Measurements from ENCODE around the gene SYNCRIP.
"Not testable (repeated sequence)": the region's sequence is repeated elsewhere in the genome, so short reads cannot be mapped to it uniquely, and the experiment has no call there.

Gene SYNCRIP

GRCh38 chr6:85593438-85594196 is 49.1 kb downstream of the SYNCRIP start, which contains the start of gene SNX14:
TSS of gene SNX14 (minus strand) at chr6:85593858. CDS start at chr6:85593718, 140 bp downstream.
- DNase-seq = peak; percentile 76

- no peak for DNase-seq
Observed at GRCh38 chr6:85592033-85592432, 50.7 kb downstream of the SYNCRIP start.

GRCh38 chr6:85591207-85591606 is 51.5 kb downstream of the SYNCRIP start:
- DNase-seq = no peak

GRCh38 chr6:85585741-85586140 is 56.9 kb downstream of the SYNCRIP start:
- no peak for DNase-seq

GRCh38 chr6:85582832-85583231 is 59.9 kb downstream of the SYNCRIP start:
- not testable (repeated sequence) for DNase-seq

- no peak for DNase-seq
Observed at GRCh38 chr6:85581572-85581971, 61.1 kb downstream of the SYNCRIP start.

- peak; percentile 2 for DNase-seq
Observed at GRCh38 chr6:85580878-85581267, 61.8 kb downstream of the SYNCRIP start.

GRCh38 chr6:85580118-85580877 is 62.4 kb downstream of the SYNCRIP start:
- DNase-seq = no peak

- DNase-seq = no peak
Observed at GRCh38 chr6:85579581-85579980, 63.1 kb downstream of the SYNCRIP start.

- DNase-seq = no peak
Observed at GRCh38 chr6:85576476-85576875, 66.2 kb downstream of the SYNCRIP start.

GRCh38 chr6:85574932-85575598 is 67.6 kb downstream of the SYNCRIP start:
- DNase-seq = no peak

GRCh38 chr6:85569323-85569722 is 73.4 kb downstream of the SYNCRIP start:
- no peak for DNase-seq

- DNase-seq = no peak
Observed at GRCh38 chr6:85568411-85568810, 74.3 kb downstream of the SYNCRIP start.

GRCh38 chr6:85565736-85566135 is 77.0 kb downstream of the SYNCRIP start:
- no peak for DNase-seq

GRCh38 chr6:85564223-85564622 is 78.5 kb downstream of the SYNCRIP start:
- not testable (repeated sequence) for DNase-seq
